Measurements from ENCODE around the gene HMGB4.

Gene HMGB4

GRCh38 chr1:33848205-33848937 lies 15.5 kb upstream of the HMGB4 start:
- no peak for DNase-seq (ENCODE audit: low spot score)

GRCh38 chr1:33849211-33849610 lies 14.7 kb upstream of the HMGB4 start:
- DNase-seq (ENCODE audit: low spot score): no peak

- no peak for DNase-seq (ENCODE audit: low spot score)
Measured at GRCh38 chr1:33850481-33850880, 13.4 kb upstream of the HMGB4 start.

- DNase-seq (ENCODE audit: low spot score): no peak
Measured at GRCh38 chr1:33852711-33853110, 11.2 kb upstream of the HMGB4 start.

- no peak for DNase-seq (ENCODE audit: low spot score)
Measured at GRCh38 chr1:33853431-33853830, 10.4 kb upstream of the HMGB4 start.

GRCh38 chr1:33854091-33854490 lies 9.8 kb upstream of the HMGB4 start:
- DNase-seq (ENCODE audit: low spot score): no peak

- DNase-seq (ENCODE audit: low spot score): no peak
Measured at GRCh38 chr1:33860671-33861070, 3.2 kb upstream of the HMGB4 start.

GRCh38 chr1:33864460-33865389 lies 846 bp downstream of the HMGB4 start:
- no peak for DNase-seq (ENCODE audit: low spot score)

GRCh38 chr1:33866281-33866680 lies 2.4 kb downstream of the HMGB4 start:
- DNase-seq (ENCODE audit: low spot score): no peak

GRCh38 chr1:33867684-33868083 lies 3.8 kb downstream of the HMGB4 start:
- DNase-seq (ENCODE audit: low spot score): no peak

GRCh38 chr1:33872275-33872674 lies 8.4 kb downstream of the HMGB4 start:
- DNase-seq (ENCODE audit: low spot score): no peak

- no peak for DNase-seq (ENCODE audit: low spot score)
Measured at GRCh38 chr1:33872683-33873082, 8.8 kb downstream of the HMGB4 start.

GRCh38 chr1:33874636-33875035 lies 10.8 kb downstream of the HMGB4 start:
- DNase-seq (ENCODE audit: low spot score): no peak

- no peak for DNase-seq (ENCODE audit: low spot score)
Measured at GRCh38 chr1:33875862-33876261, 12.0 kb downstream of the HMGB4 start.

- DNase-seq (ENCODE audit: low spot score): no peak
Measured at GRCh38 chr1:33876970-33877650, 13.2 kb downstream of the HMGB4 start.

GRCh38 chr1:33878392-33878791 lies 14.5 kb downstream of the HMGB4 start:
- no peak for DNase-seq (ENCODE audit: low spot score)

GRCh38 chr1:33880305-33880704 lies 16.4 kb downstream of the HMGB4 start:
- DNase-seq (ENCODE audit: low spot score): no peak

- no peak for DNase-seq (ENCODE audit: low spot score)
Measured at GRCh38 chr1:33886496-33886895, 22.6 kb downstream of the HMGB4 start.

GRCh38 chr1:33893147-33893830 lies 29.4 kb downstream of the HMGB4 start:
- no peak for DNase-seq (ENCODE audit: low spot score)

GRCh38 chr1:33895396-33895795 lies 31.5 kb downstream of the HMGB4 start:
- DNase-seq (ENCODE audit: low spot score): no peak

- no peak for DNase-seq (ENCODE audit: low spot score)
Measured at GRCh38 chr1:33895976-33896375, 32.1 kb downstream of the HMGB4 start.

GRCh38 chr1:33897092-33897725 lies 33.3 kb downstream of the HMGB4 start:
- no peak for DNase-seq (ENCODE audit: low spot score)
